HEK293T (cell line): ENCODE data around the gene LETMD1.

Experiments used
- BHLHE40 ChIP-seq: fragments of 450-650 bp; IDR thresholded peaks from 2 replicates; pipeline ENCODE4 v1.6.1; 2016; ENCODE audit warnings: mild to moderate bottlenecking, moderate library complexity, borderline replicate concordance
- CTBP1 ChIP-seq: fragments of 450-650 bp; IDR thresholded peaks from 2 replicates; pipeline ENCODE4 v1.6.1; 2016; ENCODE audit warnings: borderline replicate concordance
- ELF4 ChIP-seq: fragments of 450-650 bp; IDR thresholded peaks from 2 replicates; pipeline ENCODE4 v1.6.1; 2017; ENCODE audit warnings: antibody characterized with exemption
- FOXA1 ChIP-seq: fragments of 450-650 bp; IDR thresholded peaks from 2 replicates; pipeline ENCODE4 v1.6.1; 2016; ENCODE audit warnings: mild to moderate bottlenecking
- FOXK2 ChIP-seq: fragments of 450-650 bp; IDR thresholded peaks from 2 replicates; pipeline ENCODE4 v1.6.1; 2016; ENCODE audit warnings: mild to moderate bottlenecking
- FOXM1 ChIP-seq: fragments of 450-650 bp; IDR thresholded peaks from 2 replicates; pipeline ENCODE4 v1.6.1; 2017; ENCODE audit warnings: mild to moderate bottlenecking, borderline replicate concordance
- LEF1 ChIP-seq: fragments of 450-650 bp; IDR thresholded peaks from 2 replicates; pipeline ENCODE4 v1.6.1; 2017; ENCODE audit warnings: mild to moderate bottlenecking, borderline replicate concordance
- NFRKB ChIP-seq: fragments of 450-650 bp; IDR thresholded peaks from 2 replicates; pipeline ENCODE4 v1.6.1; 2016; ENCODE audit warnings: mild to moderate bottlenecking, moderate library complexity
- SP1 ChIP-seq: fragments of 450-650 bp; IDR thresholded peaks from 2 replicates; pipeline ENCODE4 v1.6.1; 2017
- SUZ12 ChIP-seq: fragments of 450-650 bp; IDR thresholded peaks from 2 replicates; pipeline ENCODE4 v1.6.1; 2016; ENCODE audit warnings: mild to moderate bottlenecking

DNA sequence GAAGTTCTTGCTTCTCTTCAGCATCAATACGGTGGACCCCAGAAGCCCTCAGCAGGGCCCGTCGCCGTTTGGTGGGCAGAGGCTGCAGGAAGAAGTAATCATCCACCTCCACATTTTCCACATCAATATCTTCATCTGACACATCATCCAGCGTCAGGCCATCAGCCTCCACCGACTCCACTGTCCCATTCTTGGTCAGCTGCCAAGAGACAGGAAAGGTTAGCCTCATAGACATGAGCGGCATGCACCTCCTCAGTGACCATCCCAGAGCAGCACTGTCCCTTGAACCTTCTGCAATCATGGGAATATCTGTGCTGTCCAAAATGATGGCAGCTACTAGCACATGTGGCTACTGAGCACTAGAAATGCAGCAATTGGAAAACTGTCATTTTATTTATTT lies 19.6 kb downstream of the LETMD1 start:
- TF ChIP-seq SUZ12 (no peak), SP1 (no peak), FOXK2 (no peak), ELF4 (no peak), CTBP1 (no peak), BHLHE40 (no peak), FOXM1 (no peak), NFRKB (no peak), FOXA1 (no peak), LEF1 (no peak)
